Natural killer cell (primary cell): ENCODE data around the gene DCLRE1A. TPM values are rescaled to one million over a fixed set of nuclear protein-coding genes. Genes with fewer than 3 reads are reported as not detected.

Source experiments
- ATAC-seq, 3 donors: fragments of 150-1000 bp in 2 of 3; fragments of 200-7000 bp in 1 of 3; cut with Tn5 transposase; 1 replicate in 1 of 3; 2 replicates in 2 of 3; pipeline ENCODE4 v1.10.0; 2021; ENCODE audit warnings: mild to moderate bottlenecking in 2 of 3, moderate library complexity in 2 of 3
- DNase-seq, 2 donors: peaks; one replicate each; pipeline versions ENCODE4 v3.0.0 to v3.0.0-alpha.2; 2013 to 2021; ENCODE audit warnings: mixed read lengths in 1 of 2
- H3K27ac ChIP-seq: one replicate; pipeline ENCODE4 v1.5.1; 2013; ENCODE audit warnings: mild to moderate bottlenecking, low read length
- H3K27me3 ChIP-seq: one replicate; pipeline ENCODE4 v1.6.1; 2013; ENCODE audit warnings: low read length; ENCODE audit not compliant: control insufficient read depth, insufficient read depth
- H3K36me3 ChIP-seq: one replicate; pipeline ENCODE4 v1.6.1; 2013; ENCODE audit warnings: low read length; ENCODE audit not compliant: control insufficient read depth, insufficient read depth
- H3K4me1 ChIP-seq: one replicate; pipeline ENCODE4 v1.6.1; 2013; ENCODE audit warnings: low read length; ENCODE audit not compliant: control insufficient read depth, insufficient read depth
- H3K4me3 ChIP-seq: one replicate; pipeline ENCODE4 v1.5.1; 2013; ENCODE audit warnings: low read length
- H3K9me3 ChIP-seq: one replicate; pipeline ENCODE4 v1.6.1; 2013; ENCODE audit warnings: low read length; ENCODE audit not compliant: control insufficient read depth, insufficient read depth
- H3K27ac Mint-ChIP-seq, 2 donors: one replicate each; pipeline ENCODE4 v1.8.0; 2022; ENCODE audit warnings: mild to moderate bottlenecking in 2 of 2, mixed read lengths in 2 of 2, moderate library complexity in 1 of 2
- H3K27me3 Mint-ChIP-seq, 2 donors: one replicate each; pipeline ENCODE4 v1.8.0; 2022; ENCODE audit warnings: low read depth in 2 of 2, mixed read lengths in 2 of 2
- H3K36me3 Mint-ChIP-seq: one replicate; pipeline ENCODE4 v1.8.0; 2022; ENCODE audit warnings: mixed read lengths
- H3K4me1 Mint-ChIP-seq, 2 donors: one replicate each; pipeline ENCODE4 v1.8.0; 2022; ENCODE audit warnings: mixed read lengths in 2 of 2
- H3K4me3 Mint-ChIP-seq: one replicate; pipeline ENCODE4 v1.8.0; 2022; ENCODE audit warnings: mild to moderate bottlenecking, moderate library complexity, mixed read lengths
- H3K9me3 Mint-ChIP-seq, 2 donors: one replicate each; pipeline ENCODE4 v1.8.0; 2022; ENCODE audit warnings: mixed read lengths in 2 of 2
- CTCF ChIP-seq: fragments of 200-600 bp; IDR thresholded peaks from one replicate; pipeline ENCODE4 v1.8.0; 2022; ENCODE audit warnings: antibody characterized with exemption
- WGBS: methylation state at CpG from one replicate; pipeline ENCODE4 v1.1.7; 2013; ENCODE audit warnings: missing lambda C conversion rate; ENCODE audit not compliant: insufficient coverage; 5-methylcytosine and 5-hydroxymethylcytosine counted together
- intact Hi-C: fragments of 100-400 bp; cut with micrococcal nuclease; formaldehyde crosslinking; loops from one replicate; pipeline ENCODE4 v1.14.2; 2022
- total RNA-seq, 4 donors: library from RNA; stranded (reverse); fragments of 120-200 nt in 1 of 4; gene quantifications; one replicate each; pipeline versions ENCODE4 v1.2.3 to v1.2.4, GENCODE V29; 2013 to 2022

The DCLRE1A gene
- total RNA-seq, 3 donors from 2014 or later (not counting 1 experiment from before 2014, with no cell fraction given) = 4.4 to 5.9 (median 5.2) TPM

GRCh38 chr10:113890769-113891168 lies 36.9 kb upstream of the DCLRE1A start:
- intact Hi-C loops = no loop called here
- WGBS = 64% methylated on average over 1 of the region's 4 CpGs
- no peak overlapping the region for H3K27ac ChIP-seq
- Mint-ChIP-seq H3K9me3 (no peaks in the 10 kb centered on the region), H3K4me1 (peaks cover 5 to 8% of the 10 kb centered on the region in 2 donors), H3K27ac (no peak overlapping the region), H3K27me3 (no peaks in the 10 kb centered on the region), H3K4me3 (no peak overlapping the region), H3K36me3 (peaks cover 13% of the 10 kb centered on the region)
- H3K4me1 ChIP-seq = no peaks in the 10 kb centered on the region
- TF ChIP-seq CTCF = no peak
- H3K27me3 ChIP-seq = no peaks in the 10 kb centered on the region
- H3K4me3 ChIP-seq = no peak overlapping the region
- H3K36me3 ChIP-seq = peaks cover 14% of the 10 kb centered on the region
- no peaks in the 10 kb centered on the region for H3K9me3 ChIP-seq
- no peak for ATAC-seq
- no peak for DNase-seq

- no peak for DNase-seq
- no peak overlapping the region for H3K4me3 Mint-ChIP-seq
- H3K27me3 Mint-ChIP-seq = no peaks in the 10 kb centered on the region
- intact Hi-C loops = no loop called here
- peaks cover 5 to 8% of the 10 kb centered on the region in 2 donors for H3K4me1 Mint-ChIP-seq
- Histone ChIP-seq H3K27ac (no peak overlapping the region), H3K27me3 (no peaks in the 10 kb centered on the region), H3K9me3 (no peaks in the 10 kb centered on the region), H3K4me3 (no peak overlapping the region), H3K4me1 (no peaks in the 10 kb centered on the region), H3K36me3 (peaks cover 15% of the 10 kb centered on the region)
- WGBS = 57% methylated on average over 1 of the region's 2 CpGs
- H3K9me3 Mint-ChIP-seq = no peaks in the 10 kb centered on the region
- H3K27ac Mint-ChIP-seq = no peak overlapping the region
- ATAC-seq = no peak
- TF ChIP-seq CTCF = no peak
- H3K36me3 Mint-ChIP-seq = peaks cover 15% of the 10 kb centered on the region
Measured at GRCh38 chr10:113889911-113890310, 36.0 kb upstream of the DCLRE1A start.

- Histone ChIP-seq H3K4me3 (no peak overlapping the region), H3K27me3 (no peaks in the 10 kb centered on the region), H3K27ac (no peak overlapping the region), H3K9me3 (no peaks in the 10 kb centered on the region), H3K36me3 (peaks cover 20% of the 10 kb centered on the region), H3K4me1 (no peaks in the 10 kb centered on the region)
- Mint-ChIP-seq H3K27me3 (no peaks in the 10 kb centered on the region), H3K27ac (peak overlapping the region; percentile 68 to 73), H3K9me3 (no peaks in the 10 kb centered on the region), H3K4me1 (peaks cover 15 to 22% of the 10 kb centered on the region in 2 donors), H3K36me3 (peaks cover 22% of the 10 kb centered on the region), H3K4me3 (no peak overlapping the region)
- DNase-seq = peak in 1 of 2 donors; percentile 6
- intact Hi-C loops = no loop called here
- peak in 2 of 3 donors; percentile 52 to 59 for ATAC-seq
- WGBS = 40% methylated on average over 1 of the region's 2 CpGs
- TF ChIP-seq CTCF = no peak
Measured at GRCh38 chr10:113882240-113882639, 28.4 kb upstream of the DCLRE1A start.

GRCh38 chr10:113880236-113880635 lies 26.4 kb upstream of the DCLRE1A start:
- ATAC-seq = no peak
- H3K27me3 Mint-ChIP-seq = no peaks in the 10 kb centered on the region
- no peak for DNase-seq
- no peak overlapping the region for H3K4me3 Mint-ChIP-seq
- H3K9me3 ChIP-seq = no peaks in the 10 kb centered on the region
- H3K36me3 Mint-ChIP-seq = peaks cover 7% of the 10 kb centered on the region
- no CpG with 5 or more reads among the region's 1 CpG for WGBS
- no peaks in the 10 kb centered on the region for H3K9me3 Mint-ChIP-seq
- no peak overlapping the region for H3K27ac ChIP-seq
- H3K4me1 Mint-ChIP-seq = peaks cover 19 to 22% of the 10 kb centered on the region in 2 donors
- no peaks in the 10 kb centered on the region for H3K4me1 ChIP-seq
- peaks cover 13% of the 10 kb centered on the region for H3K36me3 ChIP-seq
- TF ChIP-seq CTCF = no peak
- no peak overlapping the region for H3K4me3 ChIP-seq
- H3K27me3 ChIP-seq = no peaks in the 10 kb centered on the region
- intact Hi-C loops = no loop called here
- H3K27ac Mint-ChIP-seq = no peak overlapping the region
